AG10803 (cell line): ENCODE results near the gene SETD2.
"Not testable (repeated sequence)": the region's sequence is repeated elsewhere in the genome, so short reads cannot be mapped to it uniquely, and the experiment has no call there.

Source experiments
- DNase-seq: peaks from one replicate; pipeline ENCODE4 v3.0.0; 2010; ENCODE audit warnings: low read depth
- H3K4me3 ChIP-seq: 2 replicates; pipeline ENCODE4 v1.5.1; 2011; ENCODE audit warnings: mild to moderate bottlenecking, low read length, control low read depth
- CTCF ChIP-seq: conservative IDR thresholded peaks from 2 replicates; pipeline ENCODE4 v1.5.1; 2011; ENCODE audit warnings: mild to moderate bottlenecking, low read length, control low read depth, inconsistent platforms

The SETD2 gene

DNA sequence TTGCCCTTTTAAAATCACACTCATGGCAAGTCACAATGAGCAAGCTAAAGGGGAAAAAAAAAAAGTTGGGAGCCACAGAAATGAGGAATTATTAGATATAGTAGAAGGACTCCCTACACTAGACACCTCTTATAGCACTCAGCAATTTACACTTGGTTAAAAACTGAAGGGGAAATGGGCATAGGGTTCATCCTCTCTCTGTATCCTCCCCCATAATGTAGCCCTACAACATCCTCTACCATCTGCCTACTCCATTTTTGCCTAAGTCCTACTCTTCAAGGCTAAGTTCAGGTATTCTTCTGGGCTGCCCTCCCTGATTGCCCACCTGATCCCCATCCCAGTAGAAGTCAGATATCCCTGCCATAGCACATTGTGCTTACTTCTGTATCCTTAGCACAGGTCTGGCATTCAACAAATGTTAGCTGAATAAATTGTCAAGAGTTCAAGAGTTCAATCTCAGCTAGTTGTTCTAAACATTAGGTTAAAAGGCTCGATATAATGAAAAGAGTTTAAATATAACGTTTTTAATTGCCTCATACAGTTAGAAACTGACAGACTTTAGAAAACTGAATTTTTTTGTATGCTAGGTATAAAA, 14.5 kb downstream of the SETD2 start:
- no peak for DNase-seq
- no peak overlapping the region for H3K4me3 ChIP-seq
- no peak for TF ChIP-seq CTCF

- no peak overlapping the region for H3K4me3 ChIP-seq
- DNase-seq = no peak
- no peak for TF ChIP-seq CTCF
Measured at GRCh38 chr3:47145272-47145671, 18.6 kb downstream of the SETD2 start.

DNA sequence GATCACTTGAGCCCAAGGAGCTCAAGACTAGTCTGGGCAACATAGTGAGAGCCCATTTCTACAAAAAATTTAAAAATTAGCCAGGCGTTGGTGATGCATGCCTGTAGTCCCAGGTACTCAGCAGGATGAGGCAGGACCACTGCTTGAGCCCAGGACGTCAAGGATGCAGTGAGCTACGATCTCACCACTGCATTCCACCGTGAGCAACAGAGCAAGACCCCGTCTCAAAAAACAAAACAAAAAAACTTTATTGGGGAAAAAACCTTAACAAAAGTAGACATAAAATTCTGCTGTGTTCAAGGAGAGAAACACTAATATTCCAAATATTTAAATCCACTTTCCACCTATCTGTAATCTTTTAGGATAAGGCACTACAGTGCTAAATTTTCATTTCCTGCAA, 20.8 kb downstream of the SETD2 start:
- no peak for TF ChIP-seq CTCF
- no peak overlapping the region for H3K4me3 ChIP-seq
- DNase-seq = no peak

DNA sequence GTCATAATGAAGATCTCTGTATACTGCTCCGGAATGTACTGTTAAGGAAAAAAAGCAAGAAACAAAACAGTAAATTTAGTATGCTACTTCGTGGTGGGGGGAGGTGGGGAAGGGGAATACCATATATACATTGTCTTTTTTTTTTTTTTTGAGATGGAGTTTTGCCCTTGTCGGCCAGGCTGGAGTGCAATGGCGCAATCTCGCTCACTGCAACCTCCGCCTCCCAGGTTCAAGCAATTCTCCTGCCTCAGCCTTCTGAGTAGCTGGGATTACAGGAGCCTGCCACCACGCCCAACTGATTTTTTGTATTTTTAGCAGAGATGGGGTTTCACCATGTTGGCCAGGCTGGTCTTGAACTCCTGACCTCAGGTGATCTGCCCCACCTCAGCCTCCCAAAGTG, 21.4 kb downstream of the SETD2 start:
- DNase-seq, H3K4me3 ChIP-seq: not testable (repeated sequence)

DNA sequence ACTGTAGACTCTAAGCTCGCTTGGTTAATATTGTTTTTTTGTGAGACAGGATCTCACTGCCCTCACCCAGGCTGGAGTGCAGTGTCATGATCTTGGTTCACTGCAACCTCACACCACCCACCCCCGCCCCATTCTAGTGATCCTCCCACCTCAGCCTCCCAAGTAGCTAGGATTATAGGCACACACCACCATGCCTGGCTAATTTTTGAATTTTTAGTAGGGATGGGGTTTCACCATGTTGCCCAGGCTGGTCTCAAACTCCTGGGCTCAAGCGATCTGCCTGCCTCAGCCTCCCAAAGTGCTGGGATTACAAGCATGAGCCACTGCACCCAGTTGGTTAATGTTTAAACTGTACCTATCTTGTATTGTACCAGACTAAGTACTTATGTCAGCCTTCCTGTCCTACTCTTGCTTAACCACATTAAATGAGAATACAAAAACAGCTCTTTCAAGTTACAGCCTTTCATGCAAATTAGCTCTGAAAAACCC, 22.9 kb downstream of the SETD2 start:
- not testable (repeated sequence) for DNase-seq, H3K4me3 ChIP-seq

- DNase-seq, H3K4me3 ChIP-seq: not testable (repeated sequence)
Measured at GRCh38 chr3:47140553-47140952, 23.4 kb downstream of the SETD2 start.

- no peak for DNase-seq
- H3K4me3 ChIP-seq = no peak overlapping the region
- no peak for TF ChIP-seq CTCF
Measured at GRCh38 chr3:47134311-47134710, 29.6 kb downstream of the SETD2 start.

GRCh38 chr3:47133641-47134040, 30.3 kb downstream of the SETD2 start:
- no peak overlapping the region for H3K4me3 ChIP-seq
- no peak for DNase-seq
- TF ChIP-seq CTCF = no peak

GRCh38 chr3:47130557-47130956, 33.4 kb downstream of the SETD2 start:
- H3K4me3 ChIP-seq = no peak overlapping the region
- DNase-seq = no peak
- TF ChIP-seq CTCF = no peak
